ENCODE measurements around the gene C2orf49. TPM values are rescaled to one million over a fixed set of nuclear protein-coding genes. Genes with fewer than 3 reads are reported as not detected.
A peak's percentile ranks its signal among the peaks of the same experiment; 100 is the strongest.

C2orf49 gene
- total and polyA plus RNA-seq, 8 donors: 6.3 to 22.0 (median 11.0) TPM

DNA sequence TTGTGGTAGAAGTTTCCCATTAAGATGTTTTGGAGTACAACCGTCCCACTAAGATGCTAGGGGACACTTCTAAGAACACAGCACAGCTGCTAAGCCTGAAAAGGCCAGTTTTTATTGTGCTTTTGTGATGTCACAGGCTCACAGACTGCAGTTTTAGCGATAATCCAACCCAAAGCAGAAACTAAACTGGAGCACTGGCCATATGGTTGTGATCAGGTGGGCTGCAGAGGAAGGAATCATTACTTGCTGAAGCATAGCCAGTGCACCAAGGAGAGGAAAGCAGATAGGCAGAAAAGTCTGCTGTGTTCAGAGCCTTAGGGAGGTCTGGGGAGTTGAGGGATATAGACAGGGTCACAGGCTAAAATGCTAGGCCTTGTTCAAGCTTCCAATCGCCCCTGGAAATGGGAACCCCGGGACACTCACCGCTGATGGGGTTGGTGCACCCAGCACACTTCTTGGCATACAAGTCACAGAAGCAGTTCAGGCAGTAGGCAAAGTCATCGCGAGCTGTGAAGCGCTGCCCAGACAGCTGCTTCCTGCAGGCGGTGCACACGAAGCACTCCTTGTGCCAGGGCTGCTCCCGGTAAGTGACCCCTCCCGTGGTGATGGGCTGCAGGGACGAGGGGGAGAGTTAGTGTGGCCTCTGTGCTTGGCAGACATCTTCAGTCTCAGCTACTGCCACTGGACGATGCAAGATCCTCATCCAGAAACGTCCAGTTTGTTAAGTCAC is 25.7 kb downstream of the C2orf49 start:
- Histone ChIP-seq H3K4me3 (no peak overlapping the region), H3K9me3 (no peaks in the 10 kb centered on the region), H3K27me3 (no peaks in the 10 kb centered on the region), H3K27ac (no peak overlapping the region), H3K36me3 (peaks cover 46 to 100% (median 96%) of the 10 kb centered on the region in 4 donors), H3K4me1 (peaks cover 4 to 23% (median 12%) of the 10 kb centered on the region in 4 donors)
- DNase-seq: no peak
- TF ChIP-seq POLR2A (IDR thresholded peaks at IDR 0.05): no peak
- TF ChIP-seq EP300 (IDR thresholded peaks at IDR 0.05): no peak
- no peak for TF ChIP-seq POLR2AphosphoS5 (IDR thresholded peaks at IDR 0.05)
- no peak for TF ChIP-seq CTCF (IDR thresholded peaks at IDR 0.05)
- intact Hi-C loops (cut with DNase I; ENCODE audit: low total_unique reads): no loop called here
- WGBS, 5 donors: 71 to 81% (median 77%) methylated on average over 14 to 15 of the region's 15 CpGs

DNA sequence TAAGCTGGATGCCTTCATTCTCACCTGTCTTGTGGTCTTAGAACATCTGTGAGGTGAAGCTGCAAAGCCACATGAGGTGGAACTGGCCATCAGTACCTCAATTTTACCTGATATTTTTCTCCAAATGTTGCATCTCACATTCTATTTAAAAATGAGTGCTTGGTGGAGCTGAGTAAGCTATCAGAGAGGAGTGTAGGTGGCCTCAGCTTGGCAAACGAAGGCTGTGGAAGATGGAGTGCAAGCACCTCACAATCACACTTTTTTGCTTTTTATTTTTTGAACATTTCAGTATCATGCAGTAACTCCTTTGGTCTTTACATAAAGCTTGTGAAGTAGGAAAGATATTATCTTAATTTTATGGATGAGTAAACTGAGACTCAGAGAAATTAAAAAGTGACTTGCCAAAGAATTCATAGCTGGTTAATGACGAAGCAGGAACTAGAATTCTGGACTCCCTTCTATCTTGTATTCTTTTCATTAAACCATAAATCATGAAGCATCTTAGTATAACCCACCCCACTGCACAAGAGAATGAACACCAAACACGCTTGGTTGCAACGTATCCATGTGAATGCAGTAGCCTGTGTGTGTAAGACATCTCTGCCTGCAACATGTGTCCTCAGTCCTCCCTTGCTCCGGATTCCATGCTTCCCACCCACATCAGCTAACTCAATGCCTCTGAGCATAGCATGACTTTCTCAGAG is 27.2 kb downstream of the C2orf49 start:
- Histone ChIP-seq H3K27me3 (no peaks in the 10 kb centered on the region), H3K4me1 (peaks cover 2 to 22% (median 16%) of the 10 kb centered on the region in 4 donors), H3K9me3 (no peaks in the 10 kb centered on the region), H3K36me3 (peaks cover 40 to 90% (median 82%) of the 10 kb centered on the region in 4 donors), H3K4me3 (no peak overlapping the region), H3K27ac (no peak overlapping the region)
- DNase-seq: no peak
- intact Hi-C loops (cut with DNase I; ENCODE audit: low total_unique reads): loop anchor here (5.0 kb wide), 1 partner anchor 158 kb away; no protein-coding TSS in a partner anchor
- WGBS, 5 donors: 78 to 87% (median 82%) methylated on average over 5 of the region's 5 CpGs
- TF ChIP-seq EP300 (IDR thresholded peaks at IDR 0.05): no peak
- no peak for TF ChIP-seq CTCF (IDR thresholded peaks at IDR 0.05)
- TF ChIP-seq POLR2A (IDR thresholded peaks at IDR 0.05): no peak

GRCh38 chr2:105365206-105365605 is 27.9 kb downstream of the C2orf49 start:
- WGBS, 5 donors: 58 to 79% (median 77%) methylated on average over 3 of the region's 3 CpGs
- no peak for DNase-seq
- Histone ChIP-seq H3K4me1 (peaks cover 7 to 28% (median 20%) of the 10 kb centered on the region in 4 donors), H3K27me3 (no peaks in the 10 kb centered on the region), H3K4me3 (no peak overlapping the region), H3K9me3 (no peaks in the 10 kb centered on the region), H3K27ac (no peak overlapping the region), H3K36me3 (peaks cover 35 to 84% (median 76%) of the 10 kb centered on the region in 4 donors)
- intact Hi-C loops (cut with DNase I; ENCODE audit: low total_unique reads): loop anchor here (5.0 kb wide), 1 partner anchor 157 kb away; no protein-coding TSS in a partner anchor
- no peak for TF ChIP-seq EP300 (IDR thresholded peaks at IDR 0.05)
- TF ChIP-seq POLR2A (IDR thresholded peaks at IDR 0.05): no peak
- TF ChIP-seq POLR2AphosphoS5 (IDR thresholded peaks at IDR 0.05): no peak
- TF ChIP-seq CTCF (IDR thresholded peaks at IDR 0.05): no peak

DNA sequence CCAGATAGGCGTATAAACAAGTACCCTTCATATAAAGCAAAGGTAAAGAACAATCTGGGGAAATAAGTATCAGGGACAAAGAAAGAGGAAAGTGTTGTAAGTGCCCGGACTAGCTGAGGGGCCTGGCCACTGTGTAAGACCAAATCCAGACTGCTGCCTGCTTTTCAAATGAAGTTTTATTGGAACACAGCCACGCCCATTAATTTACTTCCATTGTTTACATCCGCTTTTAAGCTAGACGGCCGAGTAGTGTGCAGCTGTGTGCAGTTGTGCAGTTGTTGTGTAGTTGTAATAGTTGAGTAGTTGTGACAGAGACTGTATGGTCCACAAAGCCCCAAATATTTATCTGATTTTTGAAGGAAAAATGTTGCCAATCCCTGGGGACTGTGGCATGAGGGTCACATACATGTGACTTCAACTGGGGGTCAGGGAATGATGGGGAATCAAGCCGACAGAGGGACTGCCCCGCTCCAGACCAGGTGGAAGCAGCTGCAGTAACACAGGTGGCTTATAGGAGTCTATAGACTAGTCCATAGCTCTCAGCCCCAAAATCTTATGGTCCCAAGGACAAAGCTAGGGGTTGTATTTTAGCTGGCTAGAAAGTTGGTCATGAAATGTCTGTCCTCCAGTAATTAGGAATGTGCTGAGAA is 31.5 kb downstream of the C2orf49 start:
- 38 to 46% (median 42%) methylated on average over 8 of the region's 8 CpGs for WGBS, 5 donors
- no peak for DNase-seq

More for the DNA sequence above, 31.5 kb downstream of the C2orf49 start:
- no peak overlapping the region for H3K4me3 ChIP-seq
- H3K27ac ChIP-seq: peak overlapping the region in 2 of 5 donors; percentile 5 to 26
- peaks cover 16 to 78% (median 60%) of the 10 kb centered on the region in 4 donors for H3K36me3 ChIP-seq
- TF ChIP-seq EP300 (IDR thresholded peaks at IDR 0.05): no peak
- no peak for TF ChIP-seq CTCF (IDR thresholded peaks at IDR 0.05)
- TF ChIP-seq POLR2A (IDR thresholded peaks at IDR 0.05): no peak
- no peak for TF ChIP-seq POLR2AphosphoS5 (IDR thresholded peaks at IDR 0.05)
- intact Hi-C loops (cut with DNase I; ENCODE audit: low total_unique reads): loop anchor here (5.0 kb wide), 1 partner anchor 153 kb away; no protein-coding TSS in a partner anchor
- H3K4me1 ChIP-seq: peaks cover 26 to 63% (median 51%) of the 10 kb centered on the region in 4 donors
- no peaks in the 10 kb centered on the region for H3K9me3 ChIP-seq
- H3K27me3 ChIP-seq: no peaks in the 10 kb centered on the region

Measured in stomach (tissue), 9 donors.